A172 (cell line): Measurements from ENCODE around the gene PPP3CA. TPM values are rescaled to one million over a fixed set of nuclear protein-coding genes. Genes with fewer than 3 reads are reported as not detected.
"Not testable (repeated sequence)": the region's sequence is repeated elsewhere in the genome, so short reads cannot be mapped to it uniquely, and the experiment has no call there.

Experiments
- DNase-seq: peaks from one replicate; pipeline ENCODE4 v3.0.0-alpha.2; 2015; ENCODE audit warnings: low spot score
- total RNA-seq: library from RNA; depleted of rRNA; stranded (reverse); fragments of >200 nt; shearing (Covaris generic); gene quantifications from 2 replicates; pipeline ENCODE4 v1.2.3, GENCODE V29; 2014

Gene PPP3CA
- total RNA-seq, 1 experiment from 2014 or later = 40.6 TPM

GRCh38 chr4:101141855-101142254 lies 205.5 kb downstream of the PPP3CA start:
- DNase-seq = no peak

DNA sequence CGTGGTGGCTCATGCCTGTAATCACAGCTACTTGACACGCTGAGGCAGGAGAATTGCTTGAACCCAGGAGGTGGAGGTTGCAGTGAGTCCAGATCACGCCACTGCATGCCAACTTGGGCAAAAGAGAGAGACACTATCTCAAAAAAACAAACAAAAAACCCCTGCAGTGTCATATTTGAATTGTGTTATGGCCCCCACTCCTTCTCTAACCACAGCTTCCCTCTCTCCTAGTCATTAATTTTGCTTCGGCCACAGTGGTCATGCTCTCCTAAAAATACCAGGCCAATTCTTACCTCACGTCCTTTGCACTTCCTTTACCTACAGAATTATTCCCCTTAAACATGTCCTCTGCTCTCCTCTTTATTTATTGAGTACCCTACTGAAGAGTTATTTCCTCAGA lies 206.1 kb downstream of the PPP3CA start:
- no peak for DNase-seq

DNA sequence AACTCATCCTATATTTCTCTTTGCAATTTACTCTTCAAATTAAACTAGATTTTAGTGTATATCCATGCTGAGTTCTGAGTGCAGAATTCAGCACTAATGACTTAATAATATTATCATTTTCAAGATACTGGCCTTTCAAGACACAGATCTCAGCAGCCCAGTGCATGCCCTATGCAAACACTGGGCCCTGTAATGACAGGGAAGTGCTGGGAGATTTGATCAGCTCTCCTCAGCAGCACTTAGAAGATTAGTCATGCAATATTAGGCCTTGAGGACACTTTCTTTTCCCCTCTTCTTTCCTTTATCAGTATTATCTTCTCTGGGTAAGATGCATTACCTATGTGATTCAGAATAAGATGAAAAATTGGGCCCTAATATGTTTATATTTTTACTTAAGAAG lies 207.1 kb downstream of the PPP3CA start:
- DNase-seq = no peak

- DNase-seq = no peak
Measured at GRCh38 chr4:101136373-101137370, 210.7 kb downstream of the PPP3CA start.

DNA sequence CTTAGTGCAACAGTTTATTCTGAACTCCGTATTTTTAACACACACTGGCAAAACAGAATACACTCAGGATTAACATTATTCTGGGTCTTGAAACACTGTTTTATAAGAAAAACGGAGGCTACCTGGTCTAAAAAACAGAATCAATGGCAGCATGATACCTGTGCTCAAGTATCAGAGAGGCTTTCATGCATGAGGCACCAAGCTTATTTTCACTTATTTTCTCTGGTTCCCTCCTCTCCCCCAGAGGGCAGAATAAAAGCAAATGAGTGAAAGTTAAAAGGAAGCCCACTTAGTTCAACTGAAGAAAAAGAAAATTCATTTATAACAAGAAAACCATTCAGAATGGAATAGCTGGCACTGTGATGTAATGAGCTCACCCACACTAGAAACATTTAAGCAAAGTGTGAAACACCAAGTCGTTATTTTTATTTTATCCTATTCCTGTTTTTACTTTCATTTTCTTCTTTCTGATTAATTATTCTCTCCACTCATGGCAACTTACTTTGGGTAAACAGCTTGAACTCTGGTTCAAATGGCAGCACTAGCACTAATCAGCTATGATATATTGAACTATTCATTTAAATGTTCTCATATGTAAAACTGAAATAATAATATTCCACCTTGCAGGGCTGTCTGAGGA lies 211.8 kb downstream of the PPP3CA start:
- DNase-seq = no peak

- DNase-seq = not testable (repeated sequence)
Measured at GRCh38 chr4:101131058-101131457, 216.3 kb downstream of the PPP3CA start.

GRCh38 chr4:101128898-101129297 lies 218.4 kb downstream of the PPP3CA start:
- not testable (repeated sequence) for DNase-seq

GRCh38 chr4:101128473-101128872 lies 218.9 kb downstream of the PPP3CA start:
- no peak for DNase-seq

DNA sequence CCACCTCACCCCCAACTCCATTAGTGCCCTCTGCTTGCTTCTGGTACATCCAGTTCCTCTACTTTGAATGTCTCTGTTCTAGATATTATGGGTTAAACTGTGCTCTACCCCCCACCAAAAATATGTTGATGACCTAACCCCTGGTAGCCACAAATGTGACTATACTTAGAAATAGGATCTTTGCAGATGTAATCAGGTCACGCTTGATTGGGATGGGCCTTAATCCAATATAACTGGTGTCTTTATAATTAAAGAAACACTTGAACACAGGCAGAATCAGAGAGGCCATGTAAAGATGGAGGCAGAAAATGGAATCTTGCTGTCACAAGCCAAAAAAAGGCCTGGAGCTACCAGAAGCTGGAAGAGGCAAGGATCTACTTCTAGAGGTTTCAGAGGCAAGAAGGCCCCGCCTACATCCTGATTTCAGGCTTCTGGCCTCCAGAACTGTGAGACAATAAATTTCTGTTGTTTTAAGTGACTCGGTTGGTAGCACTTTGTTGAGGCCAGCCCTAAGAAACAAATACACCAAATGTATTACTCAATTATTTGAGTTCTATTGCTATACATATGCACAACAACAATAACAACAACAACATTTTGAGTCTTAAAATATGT lies 220.0 kb downstream of the PPP3CA start:
- DNase-seq = no peak

GRCh38 chr4:101126059-101126458 lies 221.3 kb downstream of the PPP3CA start:
- no peak for DNase-seq

- no peak for DNase-seq
Measured at GRCh38 chr4:101125045-101125942, 222.0 kb downstream of the PPP3CA start.

DNA sequence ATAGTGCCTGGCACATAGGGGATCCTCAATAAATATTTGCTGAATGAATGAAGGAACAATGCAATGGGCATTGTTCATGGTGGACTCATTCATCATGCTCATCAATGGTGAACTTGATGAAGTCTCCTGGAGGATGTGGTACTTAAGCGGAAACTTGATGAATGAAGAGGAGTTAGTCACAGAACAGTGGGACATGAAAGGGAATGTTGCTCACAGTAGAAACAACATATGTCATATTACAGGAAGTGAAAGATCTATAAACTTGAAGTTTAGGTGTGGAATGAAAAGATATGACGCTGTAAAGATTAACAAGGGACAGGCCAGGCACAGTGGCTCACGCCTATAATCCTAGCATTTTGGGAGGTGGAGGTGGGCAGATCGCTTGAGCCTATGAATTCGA lies 224.1 kb downstream of the PPP3CA start:
- DNase-seq = no peak

- no peak for DNase-seq
Measured at GRCh38 chr4:101122019-101122418, 225.3 kb downstream of the PPP3CA start.

GRCh38 chr4:101119141-101119540 lies 228.2 kb downstream of the PPP3CA start:
- no peak for DNase-seq

DNA sequence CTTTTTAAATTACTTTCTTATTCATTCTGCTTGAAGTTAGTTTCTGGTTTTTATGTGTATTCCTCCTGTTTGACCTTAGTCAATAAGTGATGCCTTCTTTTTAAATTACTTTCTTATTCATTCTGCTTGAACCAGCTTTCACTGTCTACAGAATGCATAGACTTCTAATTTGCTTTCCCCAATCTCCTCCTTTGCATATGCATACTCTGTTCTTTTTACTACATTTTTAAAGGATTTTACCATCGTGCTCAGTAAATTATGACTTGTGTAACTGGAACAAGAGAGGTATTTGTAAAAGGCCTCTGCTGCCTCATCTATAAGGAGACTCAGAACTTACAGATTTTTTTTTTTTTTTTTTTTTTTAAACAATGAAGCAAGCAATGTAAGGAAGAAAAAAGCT lies 228.7 kb downstream of the PPP3CA start:
- DNase-seq = no peak

GRCh38 chr4:101115887-101116286 lies 231.4 kb downstream of the PPP3CA start:
- no peak for DNase-seq

- peak; percentile 55 for DNase-seq
Measured at GRCh38 chr4:101114936-101115372, 232.4 kb downstream of the PPP3CA start.

DNA sequence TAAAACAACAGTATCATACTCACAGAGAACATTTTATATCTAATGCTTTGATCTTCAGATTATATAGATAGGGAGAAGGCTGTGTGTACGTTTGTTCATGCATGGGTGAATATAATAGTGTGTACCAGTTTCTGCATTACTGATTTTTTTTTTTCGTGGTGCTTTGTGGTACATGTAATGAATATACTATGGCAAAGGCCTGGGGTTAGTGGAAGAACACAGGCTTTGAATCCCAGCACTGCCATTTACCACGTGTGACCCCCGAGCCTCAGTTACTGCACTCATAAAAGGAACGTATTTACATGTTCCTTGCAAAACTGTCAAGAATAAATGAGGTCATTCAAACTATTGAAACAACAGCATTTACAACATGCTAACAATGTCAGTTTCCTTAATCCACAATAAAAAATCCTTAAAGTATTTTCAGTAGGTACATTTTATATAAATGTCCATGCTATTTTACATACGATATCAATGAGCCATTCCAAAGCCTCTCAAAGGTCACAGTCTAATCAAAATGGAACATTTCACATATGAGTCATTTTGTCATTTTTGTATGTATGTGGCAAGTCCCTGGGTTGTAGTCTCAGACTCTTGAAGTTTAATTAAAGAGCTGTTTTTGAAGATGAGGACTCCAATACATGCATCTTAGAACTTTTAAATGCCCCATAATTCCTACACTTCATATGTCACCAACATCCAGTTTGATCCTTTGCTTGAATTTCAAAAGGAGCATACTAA lies 242.8 kb downstream of the PPP3CA start:
- DNase-seq = no peak

GRCh38 chr4:101103381-101104142 lies 243.8 kb downstream of the PPP3CA start:
- DNase-seq = no peak
